Body of pancreas (tissue), 4 donors: Measurements from ENCODE around the gene SPINK9. TPM values are rescaled to one million over a fixed set of nuclear protein-coding genes. Genes with fewer than 3 reads are reported as not detected.

Experiments used
- ATAC-seq: fragments of 150-250 bp; one replicate; pipeline ENCODE4 v1.9.1; 2016
- DNase-seq, 4 donors: peaks; one replicate each; pipeline ENCODE4 v3.0.0-alpha.2; 2019
- H3K27ac ChIP-seq, 4 donors: fragments of 200-600 bp; sonication (generic); 1 replicate in 3 of 4; 2 replicates in 1 of 4; pipeline versions ENCODE4 v1.5.1 to v1.6.1; 2016 to 2019; ENCODE audit warnings: mild to moderate bottlenecking in 1 of 4, mixed read lengths in 1 of 4, moderate library complexity in 1 of 4
- H3K27me3 ChIP-seq, 2 donors: fragments of 200-600 bp; sonication (generic); one replicate each; pipeline ENCODE4 v1.6.0; 2016; ENCODE audit warnings: mild to moderate bottlenecking in 1 of 2
- H3K36me3 ChIP-seq, 2 donors: fragments of 200-600 bp; sonication (generic); replicated peaks in 1 of 2; 2 replicates each; pipeline ENCODE4 v1.5.1; 2016; ENCODE audit warnings: low read depth in 2 of 2; ENCODE audit not compliant: insufficient read depth in 1 of 2
- H3K4me1 ChIP-seq: fragments of 200-600 bp; sonication (generic); one replicate; pipeline ENCODE4 v1.6.0; 2016
- H3K4me3 ChIP-seq, 2 donors: fragments of 200-600 bp; sonication (generic); 1 replicate in 1 of 2; 2 replicates in 1 of 2; pipeline ENCODE4 v1.5.1; 2016 to 2019
- H3K9me3 ChIP-seq, 3 donors: fragments of 200-600 bp; sonication (generic); 1 replicate in 2 of 3; 2 replicates in 1 of 3; pipeline ENCODE4 v1.5.1; 2016
- POLR2A ChIP-seq, 3 donors: fragments of 450-650 bp; IDR thresholded peaks; one replicate each; pipeline ENCODE4 v1.6.1; 2016; ENCODE audit warnings: antibody characterized with exemption in 3 of 3, mild to moderate bottlenecking in 2 of 3
- WGBS, 2 donors: methylation state at CpG; one replicate each; pipeline ENCODE4 v1.1.5; 2017; 5-methylcytosine and 5-hydroxymethylcytosine counted together
- intact Hi-C: fragments of 100-400 bp; cut with DNase I; formaldehyde crosslinking; loops from one replicate; pipeline ENCODE4 v1.15.1; 2023
- total RNA-seq, 2 donors: library from RNA; depleted of rRNA; stranded (reverse); fragments of >200 nt; gene quantifications; one replicate each; pipeline ENCODE4 v1.1.0, GENCODE V29; 2016
- TF ChIP-seq, protein P1 (sequence below), 7 experiments: fragments of 450-650 bp in 4 of 7; fragments of 200-600 bp in 3 of 7; sonication (generic) in 3 of 7; IDR thresholded peaks; one replicate each; pipeline ENCODE4 v1.5.1; 2016 to 2019; ENCODE audit warnings: antibody characterized with exemption in 7 of 7

Gene SPINK9
- total RNA-seq, 2 donors from 2014 or later: not detected

DNA sequence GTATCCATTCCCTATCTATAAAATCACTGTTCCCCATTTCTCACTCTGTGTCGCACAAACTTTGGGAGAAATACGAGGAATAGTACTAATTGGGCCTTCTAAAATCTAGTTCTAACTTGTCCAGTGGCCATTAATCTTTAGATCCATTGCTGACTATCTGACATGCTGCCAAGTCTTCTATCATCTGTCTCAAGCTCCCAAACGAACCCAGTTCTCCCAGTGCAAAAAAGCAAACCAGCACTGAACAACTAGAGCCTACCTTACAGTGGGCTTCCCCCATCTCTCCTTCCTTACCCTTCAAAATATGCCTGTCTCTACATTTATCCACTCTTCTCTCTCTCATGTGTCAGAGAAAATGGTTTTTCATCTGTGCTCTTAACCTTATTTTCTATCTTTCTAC, 26.3 kb upstream of the SPINK9 start:
- WGBS, 2 donors: 72 to 82% methylated on average over 3 of the region's 3 CpGs
- intact Hi-C loops: no loop called here
- TF ChIP-seq POLR2A (IDR thresholded peaks at IDR 0.05): no peak
- TF ChIP-seq, protein P1, sequence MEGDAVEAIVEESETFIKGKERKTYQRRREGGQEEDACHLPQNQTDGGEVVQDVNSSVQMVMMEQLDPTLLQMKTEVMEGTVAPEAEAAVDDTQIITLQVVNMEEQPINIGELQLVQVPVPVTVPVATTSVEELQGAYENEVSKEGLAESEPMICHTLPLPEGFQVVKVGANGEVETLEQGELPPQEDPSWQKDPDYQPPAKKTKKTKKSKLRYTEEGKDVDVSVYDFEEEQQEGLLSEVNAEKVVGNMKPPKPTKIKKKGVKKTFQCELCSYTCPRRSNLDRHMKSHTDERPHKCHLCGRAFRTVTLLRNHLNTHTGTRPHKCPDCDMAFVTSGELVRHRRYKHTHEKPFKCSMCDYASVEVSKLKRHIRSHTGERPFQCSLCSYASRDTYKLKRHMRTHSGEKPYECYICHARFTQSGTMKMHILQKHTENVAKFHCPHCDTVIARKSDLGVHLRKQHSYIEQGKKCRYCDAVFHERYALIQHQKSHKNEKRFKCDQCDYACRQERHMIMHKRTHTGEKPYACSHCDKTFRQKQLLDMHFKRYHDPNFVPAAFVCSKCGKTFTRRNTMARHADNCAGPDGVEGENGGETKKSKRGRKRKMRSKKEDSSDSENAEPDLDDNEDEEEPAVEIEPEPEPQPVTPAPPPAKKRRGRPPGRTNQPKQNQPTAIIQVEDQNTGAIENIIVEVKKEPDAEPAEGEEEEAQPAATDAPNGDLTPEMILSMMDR (IDR thresholded peaks at IDR 0.05): no peak
- no peak for DNase-seq
- ATAC-seq: no peak
- no peaks in the 10 kb centered on the region for H3K4me1 ChIP-seq
- no peak overlapping the region for H3K4me3 ChIP-seq
- H3K36me3 ChIP-seq: no peaks in the 10 kb centered on the region
- no peak overlapping the region for H3K27ac ChIP-seq
- no peaks in the 10 kb centered on the region for H3K9me3 ChIP-seq
- H3K27me3 ChIP-seq: no peaks in the 10 kb centered on the region

DNA sequence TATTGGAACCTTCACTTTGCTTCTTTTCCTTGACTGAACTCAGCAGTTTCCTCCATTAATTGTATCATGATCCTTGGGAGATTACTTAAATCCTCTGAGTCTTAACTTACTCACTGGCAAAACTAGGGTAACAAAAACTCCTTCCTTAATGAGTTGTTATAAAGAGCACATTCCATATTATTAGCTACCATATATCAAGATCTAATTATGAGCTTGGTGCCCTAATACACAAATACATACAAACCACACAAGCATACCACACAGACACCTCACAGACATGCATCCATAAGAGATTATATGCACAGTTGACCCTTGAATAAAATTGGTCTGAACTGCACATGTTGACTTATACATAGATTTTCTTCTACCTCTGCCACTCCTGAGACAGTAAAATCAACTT, 25.6 kb upstream of the SPINK9 start:
- TF ChIP-seq, protein P1 (IDR thresholded peaks at IDR 0.05): no peak
- no peak for TF ChIP-seq POLR2A (IDR thresholded peaks at IDR 0.05)
- Histone ChIP-seq H3K27me3 (no peaks in the 10 kb centered on the region), H3K27ac (no peak overlapping the region), H3K4me3 (no peak overlapping the region), H3K36me3 (no peaks in the 10 kb centered on the region), H3K9me3 (no peaks in the 10 kb centered on the region), H3K4me1 (no peaks in the 10 kb centered on the region)
- intact Hi-C loops: no loop called here
- no peak for ATAC-seq
- no peak for DNase-seq

DNA sequence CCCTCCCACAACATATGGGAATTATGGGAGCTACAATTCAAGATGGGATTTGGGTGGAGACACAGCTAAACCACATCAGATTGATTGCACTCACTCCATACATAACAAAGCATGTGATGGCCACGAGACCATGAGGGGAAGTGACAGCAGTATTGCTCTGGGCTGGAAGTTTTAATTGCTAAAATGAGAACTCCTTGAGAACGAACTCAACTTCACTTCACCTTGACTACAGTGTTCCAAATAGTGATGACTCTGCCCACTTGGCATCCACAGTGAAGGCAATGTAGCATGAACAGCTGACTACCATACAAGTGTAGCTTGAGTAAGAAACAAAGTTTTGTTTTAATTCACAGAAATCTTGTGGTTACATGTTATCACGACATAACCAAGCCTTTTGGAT, 23.9 kb upstream of the SPINK9 start:
- no peak for DNase-seq
- H3K4me3 ChIP-seq: no peak overlapping the region
- no peaks in the 10 kb centered on the region for H3K36me3 ChIP-seq
- no peaks in the 10 kb centered on the region for H3K4me1 ChIP-seq
- H3K9me3 ChIP-seq: no peaks in the 10 kb centered on the region
- intact Hi-C loops: no loop called here
- no peak for TF ChIP-seq POLR2A (IDR thresholded peaks at IDR 0.05)
- TF ChIP-seq, protein P1 (IDR thresholded peaks at IDR 0.05): no peak
- no peak for ATAC-seq
- 68 to 85% methylated on average over 3 of the region's 3 CpGs for WGBS, 2 donors
- no peaks in the 10 kb centered on the region for H3K27me3 ChIP-seq
- H3K27ac ChIP-seq: no peak overlapping the region

DNA sequence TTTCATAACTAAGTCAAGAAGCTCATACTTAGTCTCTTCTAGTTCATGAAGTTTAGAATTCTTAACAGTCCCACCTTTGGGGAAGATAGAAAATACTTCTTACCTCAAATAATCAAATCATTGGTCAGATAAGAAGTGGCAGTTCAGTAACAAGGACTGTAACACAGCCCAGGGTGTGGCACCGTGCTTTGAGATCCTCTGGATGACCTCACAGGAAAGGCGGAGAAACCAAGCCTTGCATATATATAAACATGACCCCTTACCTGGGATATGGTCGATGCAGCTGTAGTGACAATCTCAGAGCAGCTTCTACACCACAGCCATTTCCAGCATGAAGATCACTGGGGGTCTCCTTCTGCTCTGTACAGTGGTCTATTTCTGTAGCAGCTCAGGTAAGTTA, 23.2 kb upstream of the SPINK9 start, which contains the start of gene SPINK7:
Gene SPINK7 (plus strand): TSS at position 271 of the 400 bp plus-strand sequence. CDS start 61 bp downstream, at position 332.
- H3K9me3 ChIP-seq: no peaks in the 10 kb centered on the region
- intact Hi-C loops: no loop called here
- no peaks in the 10 kb centered on the region for H3K36me3 ChIP-seq
- H3K4me3 ChIP-seq: no peak within 1 kb of the TSS
- ATAC-seq: no peak
- H3K4me1 ChIP-seq: no peaks in the 10 kb centered on the region
- WGBS, 2 donors: 83 to 86% methylated on average over 3 of the region's 3 CpGs
- TF ChIP-seq POLR2A (IDR thresholded peaks at IDR 0.05): no peak
- TF ChIP-seq, protein P1 (IDR thresholded peaks at IDR 0.05): no peak
- no peak for DNase-seq
- no peaks in the 10 kb centered on the region for H3K27me3 ChIP-seq
- no peak within 1 kb of the TSS for H3K27ac ChIP-seq

DNA sequence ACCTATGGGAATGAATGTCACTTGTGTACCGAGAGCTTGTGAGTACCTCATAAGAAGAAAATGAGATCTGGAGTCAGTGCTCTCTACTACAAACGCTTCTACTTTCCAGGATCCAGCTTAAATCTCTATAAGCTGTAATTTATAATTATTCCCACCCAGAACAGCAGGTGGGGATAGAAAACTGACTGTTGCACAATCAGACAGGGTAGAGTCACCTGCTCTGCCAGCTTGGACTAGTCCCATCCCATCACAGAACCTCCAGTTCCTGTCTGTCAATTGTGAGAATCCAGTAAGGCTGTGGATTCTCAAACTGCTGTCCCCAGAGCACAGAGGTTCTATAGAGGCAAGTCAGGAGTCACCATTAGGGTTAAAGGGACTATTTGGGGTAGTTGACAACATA, 21.2 kb upstream of the SPINK9 start:
- ATAC-seq: no peak
- H3K27ac ChIP-seq: no peak overlapping the region
- intact Hi-C loops: no loop called here
- TF ChIP-seq, protein P1 (IDR thresholded peaks at IDR 0.05): peak in 1 of 7 experiments; percentile 1
- no peak for TF ChIP-seq POLR2A (IDR thresholded peaks at IDR 0.05)
- H3K4me3 ChIP-seq: no peak overlapping the region
- DNase-seq: no peak
- no peaks in the 10 kb centered on the region for H3K27me3 ChIP-seq
- H3K9me3 ChIP-seq: no peaks in the 10 kb centered on the region
- WGBS, 2 donors: 85 to 91% methylated on average over 2 of the region's 2 CpGs
- H3K36me3 ChIP-seq: no peaks in the 10 kb centered on the region
- H3K4me1 ChIP-seq: no peaks in the 10 kb centered on the region
